ENCODE results near the gene TNNT3. TPM values are rescaled to one million over a fixed set of nuclear protein-coding genes. Genes with fewer than 3 reads are reported as not detected.

Gene TNNT3
- total RNA-seq, 2 donors from 2014 or later: 1.6 TPM; not detected in 1

DNA sequence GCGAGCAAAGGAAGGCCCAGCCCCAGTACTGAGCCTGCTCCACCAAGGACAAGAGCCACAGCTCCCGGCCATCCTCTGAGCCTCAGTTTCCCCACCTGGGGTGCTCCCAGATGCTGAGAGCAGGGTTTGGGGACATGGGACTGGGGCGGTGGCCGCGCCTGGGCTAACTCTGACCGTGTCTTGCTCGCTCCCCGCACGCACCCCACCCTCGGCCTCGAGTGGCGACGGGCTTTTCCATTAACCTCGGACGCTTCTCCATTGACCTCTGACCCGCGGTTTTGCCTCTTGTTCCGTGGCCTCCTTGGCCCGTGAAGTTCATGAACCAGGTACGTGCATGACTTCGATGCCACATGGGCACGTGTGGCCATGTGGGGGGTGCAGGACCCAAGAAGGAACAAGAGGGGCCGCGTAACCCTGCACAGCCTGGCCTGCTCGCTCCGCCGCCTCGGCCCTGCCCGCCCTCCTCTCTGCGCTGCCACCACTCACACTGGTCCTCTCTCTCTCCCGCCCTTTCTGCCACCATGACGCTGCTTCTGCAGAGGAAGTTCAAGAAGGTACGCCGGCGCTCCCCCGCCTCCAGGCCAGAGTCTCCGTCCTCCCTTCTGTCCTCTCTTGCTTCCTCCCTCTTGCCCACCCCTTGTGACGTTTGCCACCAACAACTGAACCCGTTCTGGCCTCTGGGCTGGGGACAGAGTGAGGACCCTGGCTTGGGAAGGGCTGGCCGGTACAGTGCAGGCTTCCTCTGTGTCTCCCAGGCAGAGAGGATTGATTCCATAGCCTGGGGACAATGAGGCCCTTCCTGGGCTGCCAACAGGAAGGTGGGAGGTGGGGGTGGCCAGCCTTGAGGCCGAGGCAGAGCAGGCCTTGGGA lies 6.9 kb downstream of the TNNT3 start:
- DNase-seq (no peak), ATAC-seq (no peak)
- H3K27ac ChIP-seq: no peak overlapping the region
- intact Hi-C loops (cut with DNase I): loop anchor here (5.0 kb wide), 1 partner anchor 39 kb away; no protein-coding TSS in a partner anchor
- TF ChIP-seq CTCF (IDR thresholded peaks at IDR 0.05) (no peak), POLR2A (IDR thresholded peaks at IDR 0.05) (no peak)
- no peaks in the 10 kb centered on the region for H3K9me3 ChIP-seq
- 84 to 85% methylated on average over 38 to 39 of the region's 41 CpGs for WGBS, 2 donors
- H3K4me3 ChIP-seq: no peak overlapping the region
- H3K4me1 ChIP-seq: no peaks in the 10 kb centered on the region
- no peaks in the 10 kb centered on the region for H3K36me3 ChIP-seq (replicated peaks in 1 of 2; ENCODE audit: insufficient read depth in 1 of 2, low read depth in 2 of 2)
- no peaks in the 10 kb centered on the region for H3K27me3 ChIP-seq

DNA sequence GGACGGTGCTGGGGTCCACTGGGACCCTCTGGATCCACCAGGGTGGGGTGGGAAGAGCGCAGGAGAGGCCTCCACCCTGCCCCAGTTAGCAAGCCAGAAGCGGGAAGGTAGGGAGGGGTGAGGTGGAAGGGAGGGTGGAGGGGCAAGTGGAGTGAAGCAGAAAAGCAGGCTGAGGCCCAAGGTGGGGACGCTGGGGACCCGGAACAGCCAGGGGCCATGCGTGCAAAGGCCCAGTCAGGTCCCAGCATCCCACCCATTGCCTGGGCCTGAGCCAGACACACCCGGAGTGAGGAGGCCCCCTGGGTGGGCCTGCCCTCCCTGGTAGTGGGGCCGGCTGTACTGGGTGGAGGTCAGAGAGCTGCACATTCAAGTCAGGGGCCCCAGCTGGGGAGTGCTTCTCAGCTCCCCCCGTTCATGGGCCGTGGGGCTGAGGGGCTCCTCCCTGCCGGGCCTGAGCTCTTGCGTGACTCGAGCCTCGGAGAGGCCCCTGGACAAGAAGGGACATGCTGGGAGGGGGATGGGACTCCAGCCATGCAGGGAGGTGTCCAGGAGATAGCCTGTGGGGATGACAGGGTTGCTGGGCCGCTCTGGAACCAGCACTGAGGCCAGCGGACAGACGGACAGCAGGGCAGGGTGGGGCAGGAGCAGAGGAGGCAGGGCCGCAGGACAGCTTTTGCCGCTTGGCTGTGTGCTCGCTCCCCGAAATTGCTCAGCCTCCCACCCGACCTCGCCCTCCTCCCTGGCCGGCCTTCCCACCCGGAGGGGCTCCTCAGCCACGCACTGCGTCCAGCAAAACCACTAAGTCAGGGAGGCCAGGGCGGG lies 7.7 kb downstream of the TNNT3 start:
- H3K9me3 ChIP-seq: no peaks in the 10 kb centered on the region
- H3K27me3 ChIP-seq: no peaks in the 10 kb centered on the region
- DNase-seq: no peak
- WGBS, 2 donors: 80 to 85% methylated on average over 10 to 25 of the region's 28 CpGs
- TF ChIP-seq CTCF (IDR thresholded peaks at IDR 0.05) (no peak), POLR2A (IDR thresholded peaks at IDR 0.05) (no peak)
- no peaks in the 10 kb centered on the region for H3K4me1 ChIP-seq
- no peaks in the 10 kb centered on the region for H3K36me3 ChIP-seq (replicated peaks in 1 of 2; ENCODE audit: insufficient read depth in 1 of 2, low read depth in 2 of 2)
- intact Hi-C loops (cut with DNase I): loop anchor here (5.0 kb wide), 1 partner anchor 40 kb away; no protein-coding TSS in a partner anchor
- H3K27ac ChIP-seq: no peak overlapping the region
- no peak overlapping the region for H3K4me3 ChIP-seq
- ATAC-seq: no peak

DNA sequence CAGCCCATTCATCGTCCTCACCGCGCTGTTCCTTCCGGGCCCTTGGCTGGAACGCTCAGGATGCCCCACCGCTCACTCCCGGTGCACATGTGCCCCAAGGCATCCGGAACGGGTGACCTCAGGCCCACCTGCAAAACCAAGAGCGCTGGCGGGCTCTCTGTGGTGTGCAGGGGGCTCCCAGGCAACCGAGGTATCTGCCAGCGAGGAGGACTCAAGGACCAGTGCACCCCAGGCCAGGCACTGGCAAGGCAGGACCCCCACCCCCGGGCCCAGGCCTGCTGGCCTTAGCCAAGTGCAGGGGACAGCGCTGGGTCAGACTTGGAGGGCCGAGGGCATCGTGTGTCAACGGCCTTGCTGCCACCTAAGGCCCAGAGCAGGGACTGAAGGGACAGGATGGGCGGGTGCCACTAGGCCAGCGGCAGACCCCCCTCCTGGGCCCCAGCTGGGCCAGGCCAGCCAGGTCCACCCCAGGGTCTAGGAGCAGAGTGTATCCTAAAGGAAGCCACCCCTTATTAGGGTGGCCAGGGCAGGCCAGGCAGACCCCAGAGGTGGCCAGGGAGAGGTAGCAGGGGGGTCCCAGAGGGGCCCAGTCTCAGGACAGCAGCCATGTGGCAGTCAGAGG lies 8.5 kb downstream of the TNNT3 start:
- TF ChIP-seq POLR2A (IDR thresholded peaks at IDR 0.05) (no peak), CTCF (IDR thresholded peaks at IDR 0.05) (no peak)
- Histone ChIP-seq H3K36me3 (replicated peaks in 1 of 2; ENCODE audit: insufficient read depth in 1 of 2, low read depth in 2 of 2) (no peaks in the 10 kb centered on the region), H3K27me3 (no peaks in the 10 kb centered on the region), H3K9me3 (no peaks in the 10 kb centered on the region), H3K4me3 (no peak overlapping the region), H3K4me1 (no peaks in the 10 kb centered on the region), H3K27ac (no peak overlapping the region)
- DNase-seq: no peak
- ATAC-seq: no peak
- WGBS, 2 donors: 86 to 90% methylated on average over 4 to 19 of the region's 20 CpGs
- intact Hi-C loops (cut with DNase I): loop anchor here (5.0 kb wide), 1 partner anchor 41 kb away; no protein-coding TSS in a partner anchor

DNA sequence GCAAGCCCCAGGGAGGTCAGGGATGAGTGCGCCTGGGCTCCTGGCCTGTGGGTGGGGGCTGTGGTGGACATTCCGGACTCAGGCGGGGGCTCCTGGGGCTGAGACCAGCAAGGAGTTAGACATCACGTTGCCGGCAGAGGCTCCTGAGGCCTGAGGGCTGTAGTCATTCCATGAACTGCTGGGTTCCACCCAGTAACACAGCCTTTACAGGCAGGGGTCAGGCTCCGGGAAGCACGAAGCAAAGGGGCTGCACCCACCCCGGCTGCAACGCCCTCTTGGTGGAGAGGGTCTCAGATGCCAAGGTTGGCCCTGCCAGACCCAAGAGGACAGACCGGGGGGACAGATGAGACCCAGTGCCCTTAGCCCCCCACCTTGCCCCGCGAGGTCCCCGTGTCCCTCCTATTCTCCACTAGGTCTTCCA lies 9.0 kb downstream of the TNNT3 start:
- H3K4me1 ChIP-seq: no peaks in the 10 kb centered on the region
- no peak overlapping the region for H3K4me3 ChIP-seq
- no peaks in the 10 kb centered on the region for H3K9me3 ChIP-seq
- no peaks in the 10 kb centered on the region for H3K36me3 ChIP-seq (replicated peaks in 1 of 2; ENCODE audit: insufficient read depth in 1 of 2, low read depth in 2 of 2)
- no peak for TF ChIP-seq POLR2A (IDR thresholded peaks at IDR 0.05)
- no peak for TF ChIP-seq CTCF (IDR thresholded peaks at IDR 0.05)
- H3K27me3 ChIP-seq: no peaks in the 10 kb centered on the region
- H3K27ac ChIP-seq: no peak overlapping the region
- ATAC-seq: no peak
- WGBS, 2 donors: 73 to 77% methylated on average over 3 to 7 of the region's 13 CpGs
- DNase-seq: no peak
- intact Hi-C loops (cut with DNase I): loop anchor here (5.0 kb wide), 1 partner anchor 41 kb away; no protein-coding TSS in a partner anchor

All from body of pancreas (tissue), 4 donors.